Activated gamma-delta T cell (primary cell): Measurements from ENCODE around the gene CUZD1.
A peak's percentile ranks its signal among the peaks of the same experiment; 100 is the strongest.
"Not testable (repeated sequence)": the region's sequence is repeated elsewhere in the genome, so short reads cannot be mapped to it uniquely, and the experiment has no call there.

Experiments
- DNase-seq: peaks from one replicate; lab custom pipeline; 2025; lab: John Stamatoyannopoulos, UW
- total RNA-seq, 2 donors: gene quantifications; one replicate each; lab custom pipeline; 2026; lab: John Stamatoyannopoulos, UW

The CUZD1 gene
- total RNA-seq: 0.26 to 0.41 reads per million in 2 donors

GRCh38 chr10:122845783-122846332 lies at the start of gene CUZD1:
Gene CUZD1, minus strand, starts transcription at chr10:122845857. Its CDS starts 14 bp downstream, at chr10:122845843.
- no peak for DNase-seq

- DNase-seq: no peak
Observed at GRCh38 chr10:122894261-122894944, 48.7 kb upstream of the CUZD1 start.

- DNase-seq: no peak
Observed at GRCh38 chr10:122884166-122884565, 38.5 kb upstream of the CUZD1 start.

- DNase-seq: no peak
Observed at GRCh38 chr10:122882766-122883165, 37.1 kb upstream of the CUZD1 start.

GRCh38 chr10:122879339-122880273 lies 33.9 kb upstream of the CUZD1 start, which contains the start of gene FAM24B:
Gene FAM24B, minus strand, starts transcription at chr10:122879581. Its CDS starts 29,066 bp downstream, at chr10:122850515.
- DNase-seq: peak; percentile 66

GRCh38 chr10:122878799-122879338 lies 33.2 kb upstream of the CUZD1 start:
- DNase-seq: no peak

GRCh38 chr10:122877264-122877663 lies 31.6 kb upstream of the CUZD1 start:
- no peak for DNase-seq

- DNase-seq: no peak
Observed at GRCh38 chr10:122876467-122876855, 30.8 kb upstream of the CUZD1 start.

- DNase-seq: no peak
Observed at GRCh38 chr10:122875843-122876466, 30.3 kb upstream of the CUZD1 start.

- DNase-seq: not testable (repeated sequence)
Observed at GRCh38 chr10:122871947-122872346, 26.3 kb upstream of the CUZD1 start.

- not testable (repeated sequence) for DNase-seq
Observed at GRCh38 chr10:122868768-122869167, 23.1 kb upstream of the CUZD1 start.

- DNase-seq: not testable (repeated sequence)
Observed at GRCh38 chr10:122866757-122867482, 21.3 kb upstream of the CUZD1 start.

GRCh38 chr10:122864901-122865300 lies 19.2 kb upstream of the CUZD1 start:
- no peak for DNase-seq

GRCh38 chr10:122864194-122864592 lies 18.5 kb upstream of the CUZD1 start:
- no peak for DNase-seq

GRCh38 chr10:122863216-122864193 lies 17.8 kb upstream of the CUZD1 start:
- no peak for DNase-seq

- no peak for DNase-seq
Observed at GRCh38 chr10:122861711-122862161, 16.1 kb upstream of the CUZD1 start.

- DNase-seq: no peak
Observed at GRCh38 chr10:122859527-122859926, 13.9 kb upstream of the CUZD1 start.

- not testable (repeated sequence) for DNase-seq
Observed at GRCh38 chr10:122858042-122858441, 12.4 kb upstream of the CUZD1 start.

GRCh38 chr10:122856902-122857301 lies 11.2 kb upstream of the CUZD1 start:
- DNase-seq: no peak

- DNase-seq: no peak
Observed at GRCh38 chr10:122855745-122856144, 10.1 kb upstream of the CUZD1 start.
